GM12801 (cell line): ENCODE data around the gene MYOM1.

Experiments
- CTCF ChIP-seq: IDR thresholded peaks from one replicate; pipeline ENCODE4 v1.5.1; 2011; ENCODE audit warnings: control low read depth; ENCODE audit not compliant: insufficient read length; ENCODE audit errors: extremely low read depth

The MYOM1 gene

DNA sequence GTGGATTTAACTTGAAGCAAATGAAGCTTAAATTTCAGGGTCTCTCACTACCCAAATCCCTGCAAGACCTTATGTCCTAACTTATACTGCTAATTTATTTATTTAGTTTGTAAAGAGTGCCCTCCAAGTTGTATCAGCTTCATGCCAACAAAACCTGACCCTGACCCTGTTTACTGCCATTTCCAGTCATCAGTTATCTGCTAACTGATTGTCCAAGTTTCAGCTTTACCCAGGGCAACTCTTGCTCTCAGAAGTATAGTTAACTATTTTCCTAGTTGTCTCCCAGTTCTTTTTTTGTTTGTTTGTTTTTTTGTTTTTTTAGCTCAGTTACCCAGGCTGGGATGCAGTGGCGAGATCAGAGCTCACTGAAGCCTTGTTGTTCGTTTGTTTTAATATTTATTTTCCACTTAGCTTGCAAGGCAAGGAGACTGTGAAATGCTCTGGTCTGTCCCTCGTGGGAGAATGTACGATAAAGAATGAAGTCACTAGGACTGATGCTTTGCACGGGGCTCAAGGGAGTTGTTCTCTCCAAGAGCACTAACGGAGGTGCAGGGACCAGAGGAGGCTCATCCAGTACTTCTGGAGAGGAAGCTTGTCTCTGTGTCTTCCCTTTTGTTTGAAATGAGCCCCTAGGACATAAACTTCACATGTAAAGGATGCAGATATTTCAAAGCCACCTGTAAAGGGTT is 35.3 kb downstream of the MYOM1 start:
- no peak for TF ChIP-seq CTCF

DNA sequence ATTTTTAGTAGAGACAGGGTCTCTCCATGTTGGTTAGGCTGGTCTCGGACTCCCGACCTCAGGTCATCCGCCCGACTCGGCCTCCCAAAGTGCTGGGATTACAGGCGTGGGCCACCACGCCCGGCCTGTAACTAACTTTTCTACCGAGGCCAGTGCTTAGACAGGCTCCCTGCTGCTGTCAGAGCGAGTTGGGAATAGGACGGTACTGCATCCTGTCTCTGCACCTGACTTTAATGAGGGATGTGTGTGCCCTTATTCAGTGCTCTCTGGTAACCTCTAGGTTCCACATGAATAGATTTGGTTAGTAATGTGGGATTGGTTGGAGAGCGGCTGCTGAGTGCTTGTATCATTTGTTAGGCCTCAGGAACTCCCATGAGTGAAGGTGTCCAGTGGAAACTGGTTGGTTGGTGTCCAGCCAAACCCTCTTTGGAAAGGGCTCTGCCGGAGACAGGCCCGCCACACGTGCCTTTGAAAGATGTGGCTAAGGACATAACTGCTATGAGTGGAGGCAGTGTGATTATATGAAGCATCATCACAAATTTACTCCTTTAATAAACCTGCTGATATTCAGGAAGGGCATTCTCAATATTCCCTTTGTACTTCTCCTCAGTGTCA is 36.6 kb downstream of the MYOM1 start:
- no peak for TF ChIP-seq CTCF

DNA sequence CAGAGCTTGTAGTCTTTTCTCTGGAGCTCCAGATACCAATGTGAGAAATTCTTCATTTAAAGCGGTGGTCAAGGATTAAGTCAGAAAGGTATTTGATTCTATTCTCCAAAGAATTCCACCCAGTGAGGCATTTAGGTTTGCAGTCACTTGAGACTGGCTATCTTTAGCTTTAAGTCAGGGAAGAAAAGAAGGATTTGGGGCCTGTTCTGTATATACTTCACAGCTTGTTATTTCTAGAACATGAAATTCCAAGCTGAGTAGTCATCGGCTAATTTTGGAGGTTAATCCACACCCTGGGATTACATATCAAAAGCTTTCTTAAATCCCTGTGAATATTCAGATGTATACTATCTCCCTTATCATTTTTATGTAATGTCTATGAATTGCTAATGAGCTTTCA is 39.4 kb downstream of the MYOM1 start:
- no peak for TF ChIP-seq CTCF

- TF ChIP-seq CTCF = no peak
These were observed 40.2 kb downstream of the MYOM1 start for GRCh38 chr18:3179430-3180089.

DNA sequence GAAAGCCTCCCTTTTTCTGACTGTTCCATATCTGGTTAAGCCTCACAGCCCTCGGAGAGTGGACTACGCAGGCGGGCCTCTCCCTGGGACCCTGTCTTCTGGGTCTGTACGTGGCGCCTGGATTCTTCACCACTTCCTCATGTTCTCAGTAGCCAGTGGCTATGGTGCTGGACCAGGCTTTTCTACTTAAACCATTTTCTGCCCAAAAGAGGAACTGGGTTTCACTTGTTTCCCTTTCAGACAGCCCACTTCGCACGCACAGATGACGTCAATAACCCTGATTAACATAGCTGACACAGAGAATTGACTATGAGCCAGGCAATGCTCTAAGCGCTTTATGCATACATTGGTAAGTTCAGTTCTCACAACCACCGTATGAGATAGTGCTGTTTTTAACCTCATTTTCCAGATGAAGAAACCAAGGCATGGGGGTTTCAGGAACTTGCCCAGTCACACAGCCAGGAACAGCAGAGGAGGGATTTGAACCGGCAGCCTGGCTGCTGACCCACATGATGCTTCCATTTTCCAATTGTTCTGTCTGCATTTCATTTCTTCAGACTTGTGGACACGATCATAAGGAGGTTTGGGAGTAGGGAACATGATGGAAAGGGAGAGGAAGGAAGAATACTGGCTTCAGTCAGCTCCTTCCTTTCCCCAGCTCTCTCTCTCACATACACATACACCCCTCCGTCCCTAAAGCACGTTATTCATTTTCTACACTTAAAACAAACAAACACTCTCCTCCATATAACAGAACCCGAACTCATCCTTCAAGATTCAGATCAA is 41.7 kb downstream of the MYOM1 start:
- TF ChIP-seq CTCF = no peak

GRCh38 chr18:3175195-3175758 is 44.5 kb downstream of the MYOM1 start:
- TF ChIP-seq CTCF = no peak

DNA sequence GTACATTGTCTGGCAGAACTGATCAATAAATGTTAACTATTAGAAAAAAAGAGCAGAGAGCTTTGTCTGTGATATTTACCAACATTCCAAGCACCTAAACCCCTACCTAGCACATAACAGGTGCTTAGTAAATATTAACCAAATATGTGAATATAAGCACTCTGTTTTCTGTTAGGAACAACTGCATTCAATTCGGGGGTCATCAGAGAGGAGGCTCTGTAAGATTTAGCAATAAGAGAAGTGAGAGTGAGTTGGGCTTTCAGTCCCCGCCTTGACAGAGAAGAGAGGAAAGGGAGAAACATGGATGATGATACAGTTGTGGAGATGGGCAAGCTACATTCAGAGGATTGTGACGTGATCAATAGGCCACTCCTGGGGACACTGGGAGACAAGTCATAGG is 47.7 kb downstream of the MYOM1 start:
- no peak for TF ChIP-seq CTCF
